Heart left ventricle (tissue), 16 donors: ENCODE data around the gene CRADD. TPM values are rescaled to one million over a fixed set of nuclear protein-coding genes. Genes with fewer than 3 reads are reported as not detected.

Experiments
- ATAC-seq, 4 donors: fragments of 200-7000 bp; cut with Tn5 transposase; one replicate each; pipeline ENCODE4 v1.9.1; 2020 to 2022; ENCODE audit warnings: moderate library complexity in 4 of 4, mild to moderate bottlenecking in 3 of 4, moderate number of reproducible peaks in 1 of 4
- DNase-seq, 5 donors: peaks; one replicate each; pipeline ENCODE4 v3.0.0-alpha.2; 2020
- H3K27ac ChIP-seq, 12 donors: fragments of 200-600 bp; sonication (generic) in 4 of 12; one replicate each; pipeline versions ENCODE4 v1.5.0 to v1.8.0; 2016 to 2022; ENCODE audit warnings: mild to moderate bottlenecking in 2 of 12
- H3K27me3 ChIP-seq, 9 donors: fragments of 200-600 bp; sonication (generic) in 2 of 9; one replicate each; pipeline versions ENCODE4 v1.5.1 to v1.8.0; 2016 to 2022; ENCODE audit warnings: mild to moderate bottlenecking in 3 of 9
- H3K36me3 ChIP-seq, 9 donors: fragments of 200-600 bp; sonication (generic) in 2 of 9; one replicate each; pipeline versions ENCODE4 v1.5.0 to v1.8.0; 2018 to 2022; ENCODE audit warnings: mild to moderate bottlenecking in 2 of 9
- H3K4me1 ChIP-seq, 12 donors: fragments of 200-600 bp; sonication (generic) in 4 of 12; one replicate each; pipeline versions ENCODE4 v1.5.0 to v1.8.0; 2016 to 2022; ENCODE audit warnings: mild to moderate bottlenecking in 3 of 12
- H3K4me3 ChIP-seq, 12 donors: fragments of 200-600 bp; sonication (generic) in 4 of 12; one replicate each; pipeline versions ENCODE4 v1.5.0 to v1.8.0; 2017 to 2022; ENCODE audit warnings: mild to moderate bottlenecking in 9 of 12, moderate library complexity in 4 of 12
- H3K9me3 ChIP-seq, 12 donors: fragments of 200-600 bp; sonication (generic) in 4 of 12; one replicate each; pipeline versions ENCODE4 v1.5.0 to v1.8.0; 2016 to 2022; ENCODE audit warnings: mild to moderate bottlenecking in 1 of 12
- POLR2A ChIP-seq, 2 donors: fragments of 450-650 bp; IDR thresholded peaks; one replicate each; pipeline ENCODE4 v1.6.1; 2017; ENCODE audit warnings: antibody characterized with exemption in 2 of 2, mild to moderate bottlenecking in 2 of 2, moderate library complexity in 2 of 2
- WGBS, 4 donors: extraction: QIAGEN DNeasy Blood & Tissue Kit in 2 of 4; methylation state at CpG; one replicate each; pipeline versions ENCODE4 v1.1.5 to v1.1.7; 2013 to 2018; 5-methylcytosine and 5-hydroxymethylcytosine counted together
- intact Hi-C, 10 donors: fragments of 100-400 bp; cut with DNase I; formaldehyde crosslinking; loops; one replicate each; pipeline versions ENCODE4 v1.11.1 to v1.14.2; 2022
- polyA plus RNA-seq, 2 donors: library from polyadenylated mRNA; stranded (reverse); fragments of 200-250 nt; gene quantifications; one replicate each; pipeline ENCODE4 v1.2.3, GENCODE V29; 2013
- total RNA-seq, 9 donors: library from RNA; depleted of rRNA in 2 of 9; stranded (reverse); fragments of >200 nt in 2 of 9; fragmentation: NEBNext Ultra II Directional in 3 of 9; extraction: Animal tissue kit (Norgen Biotek cat#: 25700) in 3 of 9; gene quantifications; one replicate each; pipeline versions ENCODE4 v1.1.0 to v1.2.4, GENCODE V29; 2016 to 2023
- TF ChIP-seq, protein P1 (sequence below), 12 donors: fragments of 200-600 bp; sonication (generic) in 4 of 12; IDR thresholded peaks; one replicate each; pipeline versions ENCODE4 v1.5.0 to v1.8.0; 2018 to 2022; ENCODE audit warnings: antibody characterized with exemption in 12 of 12, mild to moderate bottlenecking in 5 of 12
- donor health status: ischemic (EF 13 %, LVEDD 7.1; RV severe dilation, severe dysfunction).
- donor health status: healthy with polysubstance abuse.
- donor health status: DM: no; HTN: yes; CAD: no.
- donor health status: DM: no; HTN: no; CAD: no.
- donor health status: ischemic (EF 25% LVEDD 6.9; RV normal size, moderate dysfunction).
- donor health status: ischemic (EF 25% LVEDD 5.7; RV mildly dilated, moderate dysfunction).
- donor health status: healthy.
- donor health status: DM: yes; HTN: yes; CAD: no.
- donor health status: ischemic (EF 35%, LVEDD 5.7; RV mildly dilated, moderate dysfunction).
- donor health status: nonischemic (EF 11% LVEDD 7.7; RV severe dilation, severe dysfunction).
- donor health status: DM: yes; HTN: yes; CAD: no.
- donor health status: PGD.
- donor health status: ischemic (EF 29% LVEDD 5.4; RV normal size, mild dysfunction).
- donor health status: nonischemic (EF 23%, LVEDD 6.1; RV moderate dilation, normal function).

Gene CRADD
- total and polyA plus RNA-seq, 11 donors = 11.0 to 100 (median 44.5) TPM

DNA sequence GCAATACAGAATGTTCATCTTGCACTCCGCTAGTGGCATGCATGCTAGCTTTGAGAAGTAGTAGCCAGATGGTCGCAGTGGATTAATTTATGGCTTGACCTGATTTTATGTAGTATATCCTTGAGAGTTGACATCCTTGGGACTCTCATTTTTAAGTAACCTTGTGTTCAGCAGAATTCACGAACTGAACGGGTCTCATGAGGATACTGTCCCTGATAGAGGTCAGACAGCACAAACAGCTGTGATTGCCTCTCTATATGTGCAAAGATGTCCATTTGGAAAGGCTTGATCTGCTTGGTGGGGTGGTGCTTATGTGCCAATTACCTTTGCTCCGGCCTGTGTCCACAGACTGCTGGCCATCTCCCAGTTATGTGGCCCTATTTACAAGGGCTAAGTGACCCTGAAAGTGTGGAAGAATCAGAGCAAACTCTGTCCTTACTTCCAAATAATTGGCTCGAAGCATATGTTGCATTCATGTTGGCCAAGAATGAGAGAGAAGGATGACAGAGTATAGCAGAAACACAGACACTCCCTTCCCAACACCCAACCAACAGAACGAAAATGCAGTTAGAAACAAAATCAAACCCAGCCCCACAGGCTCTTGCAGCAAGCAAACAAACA lies 167.1 kb downstream of the CRADD start:
- Histone ChIP-seq H3K27ac (no peak overlapping the region), H3K4me3 (no peak overlapping the region), H3K4me1 (peaks cover 0 to 16% (median 7%) of the 10 kb centered on the region in 12 donors), H3K9me3 (no peaks in the 10 kb centered on the region), H3K27me3 (no peaks in the 10 kb centered on the region), H3K36me3 (peaks cover 0 to 5% (median 0%) of the 10 kb centered on the region in 9 donors)
- intact Hi-C loops = no loop called here
- TF ChIP-seq, protein P1, sequence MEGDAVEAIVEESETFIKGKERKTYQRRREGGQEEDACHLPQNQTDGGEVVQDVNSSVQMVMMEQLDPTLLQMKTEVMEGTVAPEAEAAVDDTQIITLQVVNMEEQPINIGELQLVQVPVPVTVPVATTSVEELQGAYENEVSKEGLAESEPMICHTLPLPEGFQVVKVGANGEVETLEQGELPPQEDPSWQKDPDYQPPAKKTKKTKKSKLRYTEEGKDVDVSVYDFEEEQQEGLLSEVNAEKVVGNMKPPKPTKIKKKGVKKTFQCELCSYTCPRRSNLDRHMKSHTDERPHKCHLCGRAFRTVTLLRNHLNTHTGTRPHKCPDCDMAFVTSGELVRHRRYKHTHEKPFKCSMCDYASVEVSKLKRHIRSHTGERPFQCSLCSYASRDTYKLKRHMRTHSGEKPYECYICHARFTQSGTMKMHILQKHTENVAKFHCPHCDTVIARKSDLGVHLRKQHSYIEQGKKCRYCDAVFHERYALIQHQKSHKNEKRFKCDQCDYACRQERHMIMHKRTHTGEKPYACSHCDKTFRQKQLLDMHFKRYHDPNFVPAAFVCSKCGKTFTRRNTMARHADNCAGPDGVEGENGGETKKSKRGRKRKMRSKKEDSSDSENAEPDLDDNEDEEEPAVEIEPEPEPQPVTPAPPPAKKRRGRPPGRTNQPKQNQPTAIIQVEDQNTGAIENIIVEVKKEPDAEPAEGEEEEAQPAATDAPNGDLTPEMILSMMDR (IDR thresholded peaks at IDR 0.05) = no peak
- TF ChIP-seq POLR2A (IDR thresholded peaks at IDR 0.05) = no peak
- DNase-seq = no peak
- ATAC-seq = no peak
- whole genome bisulfite sequencing, 4 donors = 69 to 80% (median 78%) methylated on average over 7 of the region's 7 CpGs

DNA sequence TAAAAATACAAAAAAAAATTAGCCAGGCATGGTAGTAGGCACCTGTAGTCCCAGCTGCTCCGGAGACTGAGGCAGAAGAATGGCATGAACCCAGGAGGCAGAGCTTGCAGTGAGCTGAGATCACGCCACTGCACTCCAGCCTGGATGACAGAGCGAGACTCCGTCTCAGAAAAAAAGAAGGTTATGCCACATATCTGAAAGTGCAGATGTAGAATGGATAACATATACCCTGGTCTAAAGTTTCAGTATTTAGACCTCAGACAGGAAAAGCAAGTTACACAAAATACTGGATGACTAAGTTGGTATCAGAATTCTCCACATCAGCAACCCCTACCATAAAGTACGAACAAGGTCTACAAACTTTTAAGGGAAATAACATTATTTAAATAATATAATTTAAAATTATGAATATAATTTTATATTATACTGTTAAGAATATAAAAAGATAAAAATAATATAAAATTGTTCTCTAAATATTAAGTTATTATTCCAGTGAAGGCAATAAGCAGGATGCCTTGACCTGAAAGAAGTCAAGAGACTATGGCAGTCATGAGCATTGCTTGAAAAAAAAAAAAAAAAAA lies 169.9 kb downstream of the CRADD start:
- no peak for ATAC-seq
- H3K27ac ChIP-seq = peak overlapping the region in 1 of 12 donors; percentile 86
- intact Hi-C loops = loop anchor here in 1 of 10 donors (5.0 kb wide), 1 partner anchor 35 kb away; no protein-coding TSS in a partner anchor
- no peak for TF ChIP-seq POLR2A (IDR thresholded peaks at IDR 0.05)
- TF ChIP-seq, protein P1 (IDR thresholded peaks at IDR 0.05) = no peak
- no peak for DNase-seq
- H3K36me3 ChIP-seq = peaks cover 0 to 4% (median 0%) of the 10 kb centered on the region in 9 donors
- no peak overlapping the region for H3K4me3 ChIP-seq
- 89 to 96% (median 93%) methylated on average over 5 of the region's 5 CpGs for WGBS, 4 donors
- H3K4me1 ChIP-seq = peaks cover 0 to 23% (median 5%) of the 10 kb centered on the region in 12 donors
- no peaks in the 10 kb centered on the region for H3K27me3 ChIP-seq
- H3K9me3 ChIP-seq = no peaks in the 10 kb centered on the region

DNA sequence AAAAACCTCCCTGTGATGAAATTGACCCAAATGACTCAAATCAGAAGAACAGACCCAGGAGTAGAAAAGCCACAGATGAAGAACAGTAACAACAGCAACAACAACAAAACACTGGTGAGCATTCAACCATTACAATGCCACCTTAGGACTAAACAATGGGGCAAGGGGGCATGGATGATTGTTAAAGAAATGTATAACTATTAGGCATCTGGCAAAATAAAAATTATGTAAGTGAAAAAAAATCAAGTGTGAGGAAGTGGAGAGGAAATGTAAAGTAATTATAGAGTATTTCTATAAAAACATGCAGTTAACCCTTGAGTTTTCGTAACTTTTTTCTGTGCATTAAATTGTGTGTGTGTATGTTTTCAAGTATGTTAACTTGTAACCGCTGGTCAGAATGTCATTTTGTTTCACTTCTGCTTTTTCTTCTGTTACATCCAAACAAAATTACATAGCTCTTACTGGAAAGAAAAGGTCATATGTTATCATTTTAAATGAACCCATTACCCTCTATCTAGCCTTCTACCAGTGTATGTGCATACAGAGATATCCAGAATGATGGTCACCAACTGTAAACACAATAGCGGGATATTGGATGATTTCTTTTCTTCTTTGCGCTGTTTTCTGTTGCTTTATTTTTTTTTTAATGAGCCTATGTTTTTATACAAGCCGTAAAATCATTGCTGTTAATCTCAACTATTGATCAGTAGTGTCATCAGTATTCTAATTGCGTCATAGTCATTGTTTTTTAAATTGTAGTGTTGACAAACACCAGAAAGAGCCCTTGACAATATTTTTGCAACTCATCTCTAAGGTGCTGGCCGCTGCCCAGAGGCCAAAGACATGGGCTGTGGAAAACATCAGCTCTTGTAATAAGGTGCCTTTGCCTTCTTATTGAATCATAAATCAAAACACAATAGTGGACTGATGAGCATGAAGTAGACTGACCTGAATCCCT lies 170.6 kb downstream of the CRADD start:
- peaks cover 0 to 4% (median 0%) of the 10 kb centered on the region in 9 donors for H3K36me3 ChIP-seq
- no peaks in the 10 kb centered on the region for H3K9me3 ChIP-seq
- ATAC-seq (no peak), DNase-seq (no peak)
- H3K4me3 ChIP-seq = no peak overlapping the region
- H3K27me3 ChIP-seq = no peaks in the 10 kb centered on the region
- WGBS, 4 donors = 96 to 97% (median 96%) methylated on average over 7 of the region's 7 CpGs
- intact Hi-C loops = loop anchor here in 1 of 10 donors (5.0 kb wide), 1 partner anchor 35 kb away; no protein-coding TSS in a partner anchor
- peaks cover 0 to 23% (median 7%) of the 10 kb centered on the region in 12 donors for H3K4me1 ChIP-seq
- H3K27ac ChIP-seq = peak overlapping the region in 2 of 12 donors; percentile 39 to 86
- TF ChIP-seq, protein P1 (IDR thresholded peaks at IDR 0.05) = no peak
- no peak for TF ChIP-seq POLR2A (IDR thresholded peaks at IDR 0.05)
